SH-SY5Y (cell line): ENCODE measurements around the gene COLEC12.

ENCODE experiments used
- GATA2 ChIP-seq: IDR thresholded peaks from 2 replicates; pipeline ENCODE4 v1.6.1; 2011; ENCODE audit warnings: mild to moderate bottlenecking, low read depth, low read length
- GATA3 ChIP-seq: IDR thresholded peaks from 2 replicates; pipeline ENCODE4 v1.6.1; 2011; ENCODE audit warnings: low read depth, mild to moderate bottlenecking, low read length, moderate library complexity

- TF ChIP-seq GATA2 (no peak), GATA3 (no peak)
Observed at GRCh38 chr18:460791-461190, 39.7 kb downstream of the COLEC12 start.
